ENCODE measurements around the gene TSPAN17.

Gene TSPAN17

DNA sequence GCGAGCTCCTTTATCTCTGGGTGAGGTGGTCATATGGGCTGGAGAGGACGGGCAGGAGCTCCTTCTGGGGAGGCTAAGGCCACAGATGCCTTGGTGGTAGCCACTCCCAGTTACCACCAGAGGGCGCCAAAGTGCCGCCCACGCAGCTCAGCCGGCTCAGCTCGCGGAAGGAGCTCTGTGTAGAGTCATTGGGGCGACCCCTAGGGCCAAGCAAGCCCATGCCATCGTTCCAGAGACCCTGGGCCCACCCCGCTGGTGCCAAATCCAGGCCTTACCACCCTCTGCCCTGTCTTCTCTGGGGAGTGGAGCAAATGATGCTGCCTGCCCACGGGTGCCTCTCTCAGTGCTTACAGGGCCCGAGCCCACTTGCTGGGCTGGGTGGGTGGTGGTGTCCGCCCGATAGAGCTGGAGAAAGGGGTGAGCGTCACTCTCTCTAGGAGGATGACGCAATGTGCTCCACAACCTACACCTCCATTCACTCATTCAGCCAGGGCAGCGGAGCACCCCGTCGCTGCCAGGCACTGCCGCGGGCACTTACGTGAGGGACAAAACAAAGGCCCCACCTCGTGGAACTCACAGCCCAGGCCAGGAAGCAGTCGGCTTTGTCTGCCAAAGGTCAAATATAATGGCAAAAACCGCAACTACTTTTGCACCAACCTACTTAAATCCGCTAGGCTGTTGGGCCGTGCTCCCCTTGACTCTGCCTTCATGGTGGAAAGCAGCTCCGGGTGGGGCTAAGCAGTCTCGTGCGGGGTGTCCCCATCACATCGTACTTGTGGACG lies 13.8 kb downstream of the TSPAN17 start:
- peak; percentile 85 for DNase-seq

DNA sequence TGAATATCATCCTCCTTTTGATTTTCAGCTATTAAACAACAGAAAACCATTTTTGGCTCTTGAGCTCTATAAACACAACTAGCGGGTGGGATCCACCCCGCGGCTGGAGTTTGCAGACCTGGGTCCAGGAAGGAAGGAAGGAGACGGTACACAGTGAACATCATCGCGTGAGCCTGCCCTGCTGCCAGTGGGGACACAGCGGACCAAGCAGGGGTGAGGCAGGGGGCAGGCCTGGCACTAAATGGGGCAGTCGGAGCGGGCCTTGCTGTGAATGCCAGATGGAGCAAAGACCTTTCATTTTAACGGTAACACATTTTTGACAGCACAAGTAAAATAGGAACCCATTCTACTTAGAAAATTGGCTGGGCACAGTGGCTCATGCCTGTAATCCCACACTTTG lies 14.4 kb downstream of the TSPAN17 start:
- DNase-seq, result no peak

DNA sequence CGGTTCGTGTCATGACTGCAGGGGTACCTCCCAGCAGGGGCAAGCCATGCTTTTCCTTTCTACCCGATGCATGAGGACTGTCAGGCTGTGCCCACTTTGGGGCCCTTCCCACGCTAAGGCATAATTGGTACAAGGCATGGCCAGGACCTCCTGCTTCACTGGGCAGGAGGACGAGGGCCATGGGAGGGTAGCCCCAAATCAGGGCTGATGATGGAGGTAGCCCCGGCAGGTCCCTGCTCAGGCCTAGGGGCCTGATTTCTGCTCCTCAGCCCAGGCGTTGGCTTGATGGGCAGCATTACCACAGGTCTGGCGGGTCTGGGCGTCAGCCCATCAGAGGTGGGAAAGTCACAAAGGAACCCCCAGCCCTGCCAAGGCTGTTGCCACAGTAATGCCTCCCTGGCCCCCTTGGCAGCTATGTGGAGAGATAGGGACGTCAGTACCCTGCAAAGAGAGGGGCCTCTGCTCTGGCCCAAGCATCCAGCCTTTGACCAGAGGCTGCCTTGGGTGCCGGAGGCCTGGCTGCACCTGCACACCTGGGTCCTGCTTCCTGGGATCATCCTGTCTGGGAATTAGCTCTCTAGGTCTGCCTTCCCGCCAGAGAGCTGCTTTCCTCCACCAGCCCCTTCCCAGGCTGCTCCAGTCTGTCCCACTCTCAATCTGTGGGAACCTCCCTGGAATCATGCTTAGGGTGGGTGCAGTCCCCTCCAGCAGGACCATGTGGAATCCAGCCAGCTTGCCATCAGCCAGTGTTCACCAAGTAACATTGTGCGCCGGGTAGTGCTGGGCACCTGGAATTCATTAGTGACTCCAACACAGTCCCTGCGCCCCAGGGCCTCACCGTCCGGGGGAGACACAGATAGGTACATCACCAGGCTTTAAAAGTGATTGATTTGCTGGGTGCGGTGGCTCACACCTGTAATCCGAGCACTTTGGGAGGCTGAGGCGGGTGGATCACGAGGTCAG lies 15.4 kb downstream of the TSPAN17 start:
- DNase-seq, result no peak

DNA sequence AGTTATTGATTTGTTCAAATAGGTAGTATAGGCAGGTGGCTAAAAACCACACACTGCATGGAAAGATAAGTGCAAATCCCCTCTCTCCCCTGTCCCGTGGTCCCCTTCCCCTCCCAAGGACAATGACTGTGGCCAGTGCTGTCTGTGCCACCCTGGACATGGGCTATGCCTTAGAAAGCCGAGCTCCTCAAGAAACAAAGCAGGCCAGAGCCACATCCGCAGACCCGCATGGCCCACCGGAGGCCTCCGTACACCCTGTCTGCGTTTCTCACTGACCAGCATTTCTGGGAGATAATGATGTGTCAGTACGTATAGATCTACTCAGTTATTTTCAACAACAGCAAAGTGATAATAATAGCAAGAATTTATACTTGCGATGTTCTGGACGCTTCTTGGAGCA lies 16.3 kb downstream of the TSPAN17 start:
- DNase-seq, result no peak

DNA sequence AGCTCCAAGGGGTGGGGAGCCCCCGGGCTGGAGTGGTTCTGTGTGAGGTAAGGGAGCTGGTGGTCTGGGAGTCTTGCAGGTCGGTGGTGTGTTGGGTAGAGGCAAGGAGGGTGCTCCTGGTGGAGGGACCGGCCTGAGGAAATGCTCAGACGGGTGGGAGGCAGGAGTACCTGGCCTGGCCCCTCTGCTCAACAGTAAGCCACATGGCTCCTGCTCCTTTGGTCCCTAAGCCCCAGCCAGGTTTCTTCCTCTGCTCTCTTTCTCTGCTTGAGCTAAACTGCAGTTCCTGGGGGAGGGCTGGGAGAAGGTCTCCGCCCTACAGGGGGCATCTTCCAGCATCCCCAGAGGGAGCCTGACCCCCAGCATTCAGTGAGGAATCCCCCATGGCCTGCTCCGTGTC lies 17.2 kb downstream of the TSPAN17 start:
- DNase-seq, result no peak

DNA sequence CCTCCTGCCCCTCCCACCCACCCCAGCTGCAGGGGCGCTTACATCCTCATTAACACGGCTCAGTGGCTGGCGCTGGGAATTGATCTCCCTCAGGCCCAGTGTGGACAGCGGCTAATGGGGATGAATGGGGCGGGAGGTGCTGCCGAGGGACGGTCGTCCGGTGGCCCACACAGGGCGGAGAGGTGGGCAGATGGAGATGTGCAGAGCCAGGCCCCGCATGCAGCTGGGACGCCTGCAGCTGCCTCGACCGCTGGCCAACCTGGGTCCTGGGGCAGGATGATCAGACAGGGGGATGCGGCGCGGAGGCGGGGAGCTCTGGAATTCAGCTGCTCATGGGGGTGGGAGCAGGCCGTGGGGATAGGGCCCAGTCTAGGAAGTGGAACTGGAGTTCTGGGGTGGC lies 17.6 kb downstream of the TSPAN17 start:
- DNase-seq, result no peak

DNA sequence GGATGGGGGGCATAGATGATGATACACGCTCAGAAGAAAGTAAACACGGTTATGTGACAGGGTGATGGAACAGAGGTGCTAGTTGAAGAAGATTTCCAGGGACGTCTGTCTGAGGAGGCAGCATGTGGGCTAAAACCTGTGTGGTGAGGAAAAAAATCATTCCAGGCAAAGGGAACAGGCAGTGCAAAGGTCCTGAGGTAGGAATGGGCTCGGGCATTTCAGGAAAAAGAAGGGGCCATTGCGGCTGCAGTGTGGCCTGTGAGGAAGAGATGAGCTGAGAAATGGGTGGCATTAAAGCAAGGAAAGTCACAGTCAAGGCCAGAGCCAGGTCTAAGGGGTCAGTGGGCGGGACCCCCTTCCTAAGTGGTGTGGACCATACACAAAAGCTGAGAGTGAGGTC lies 18.2 kb downstream of the TSPAN17 start:
- DNase-seq, result no peak

DNA sequence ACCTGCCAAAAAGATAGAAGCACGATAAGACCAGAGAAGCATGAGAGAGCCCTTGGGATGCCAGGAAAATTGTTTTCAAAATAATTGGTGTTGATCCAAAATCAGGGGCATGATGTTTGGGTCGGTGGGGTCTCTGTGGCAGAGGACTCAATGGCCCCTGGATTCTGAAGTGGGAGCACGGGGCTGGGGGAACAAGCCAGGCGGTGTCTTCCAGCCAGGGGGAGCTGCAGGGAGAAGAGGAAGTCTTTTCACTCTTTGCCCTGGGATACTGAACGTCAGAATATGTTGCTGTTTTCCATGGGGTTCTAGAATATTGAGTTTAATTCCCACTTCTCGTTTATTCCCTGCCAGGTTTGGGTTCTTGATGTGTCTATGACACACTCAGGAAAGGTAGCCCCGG lies 20.4 kb downstream of the TSPAN17 start:
- DNase-seq, result no peak

DNA sequence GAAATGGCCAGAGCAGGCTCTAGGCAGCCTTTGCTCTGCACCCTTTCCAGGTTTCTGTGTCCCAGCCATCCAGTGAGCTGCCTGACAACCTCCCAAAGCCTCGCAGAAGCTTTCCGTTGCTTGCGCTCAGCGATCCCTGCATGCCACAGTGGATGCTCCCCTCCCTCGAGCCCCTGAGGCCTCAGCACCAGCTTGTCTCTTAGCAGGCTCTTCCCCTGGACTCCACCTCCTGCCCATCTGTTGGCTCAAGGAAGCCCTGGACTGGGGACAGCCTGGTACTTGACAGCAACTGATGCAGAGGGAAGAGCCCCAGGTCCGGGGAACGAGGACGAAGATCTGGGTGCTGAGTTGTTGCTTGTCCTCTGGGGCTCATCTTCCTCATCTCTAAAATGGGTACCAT lies 23.2 kb downstream of the TSPAN17 start:
- DNase-seq, result no peak

DNA sequence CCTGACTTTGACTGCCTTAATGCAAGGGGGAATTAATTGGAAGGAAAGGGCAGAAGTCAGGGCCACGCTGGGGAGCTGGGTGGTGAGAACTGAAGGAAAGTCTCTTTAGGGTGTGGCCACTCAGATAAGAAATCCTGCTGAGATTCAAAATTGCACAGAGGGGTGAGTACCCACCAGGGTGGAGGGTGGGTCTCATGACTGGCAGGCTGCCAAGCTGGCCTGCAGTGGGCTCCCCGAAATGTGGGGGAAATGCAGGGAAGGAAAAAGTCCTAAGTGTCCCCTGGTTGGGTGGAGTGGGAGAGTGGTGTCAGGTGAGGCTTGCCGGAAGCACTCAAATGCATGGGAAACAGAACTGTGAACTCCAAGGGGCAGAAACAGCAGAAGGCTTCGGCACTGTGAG lies 24.1 kb downstream of the TSPAN17 start:
- no peak for DNase-seq

DNA sequence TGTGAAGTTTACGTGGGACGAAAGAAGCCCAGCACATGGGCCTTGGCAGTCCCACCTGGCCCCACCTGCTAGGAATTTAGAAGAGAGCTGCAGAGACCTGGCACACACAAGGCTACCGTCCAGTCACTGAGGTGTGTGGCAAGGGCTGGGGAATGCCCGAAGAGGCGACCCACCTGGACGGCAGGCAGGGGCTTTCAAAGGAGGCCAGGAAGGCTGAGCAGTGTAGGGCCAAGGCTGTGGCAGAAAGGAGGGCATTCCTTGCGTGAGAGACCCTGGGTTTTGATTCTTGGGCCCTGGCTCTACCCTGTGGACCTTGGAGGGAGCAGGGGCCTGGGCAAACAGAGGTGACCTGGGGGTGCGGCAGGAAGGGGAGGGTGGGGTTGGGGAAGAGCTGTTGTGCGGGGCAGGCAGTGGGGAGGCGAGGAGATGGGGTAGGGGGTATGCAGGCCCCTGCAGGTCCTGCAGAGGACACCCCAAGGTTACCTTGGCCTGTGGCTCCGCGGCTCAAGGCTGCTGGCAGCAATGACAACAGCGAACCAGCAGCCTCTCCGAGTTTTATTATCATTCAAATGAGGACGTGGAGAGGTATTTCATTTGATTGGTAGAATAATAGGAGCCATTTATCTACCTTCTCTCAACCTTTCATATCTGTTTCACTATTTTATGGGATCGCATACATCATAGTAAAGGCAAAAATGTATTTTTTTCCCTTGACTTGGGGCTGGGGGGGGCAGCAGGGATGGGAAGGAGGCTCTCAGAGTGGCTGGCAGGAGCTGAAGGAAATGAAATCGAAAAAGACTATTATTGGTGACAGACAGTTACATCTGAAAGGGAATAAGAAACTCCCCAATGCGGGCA lies 24.8 kb downstream of the TSPAN17 start:
- DNase-seq, result no peak

DNA sequence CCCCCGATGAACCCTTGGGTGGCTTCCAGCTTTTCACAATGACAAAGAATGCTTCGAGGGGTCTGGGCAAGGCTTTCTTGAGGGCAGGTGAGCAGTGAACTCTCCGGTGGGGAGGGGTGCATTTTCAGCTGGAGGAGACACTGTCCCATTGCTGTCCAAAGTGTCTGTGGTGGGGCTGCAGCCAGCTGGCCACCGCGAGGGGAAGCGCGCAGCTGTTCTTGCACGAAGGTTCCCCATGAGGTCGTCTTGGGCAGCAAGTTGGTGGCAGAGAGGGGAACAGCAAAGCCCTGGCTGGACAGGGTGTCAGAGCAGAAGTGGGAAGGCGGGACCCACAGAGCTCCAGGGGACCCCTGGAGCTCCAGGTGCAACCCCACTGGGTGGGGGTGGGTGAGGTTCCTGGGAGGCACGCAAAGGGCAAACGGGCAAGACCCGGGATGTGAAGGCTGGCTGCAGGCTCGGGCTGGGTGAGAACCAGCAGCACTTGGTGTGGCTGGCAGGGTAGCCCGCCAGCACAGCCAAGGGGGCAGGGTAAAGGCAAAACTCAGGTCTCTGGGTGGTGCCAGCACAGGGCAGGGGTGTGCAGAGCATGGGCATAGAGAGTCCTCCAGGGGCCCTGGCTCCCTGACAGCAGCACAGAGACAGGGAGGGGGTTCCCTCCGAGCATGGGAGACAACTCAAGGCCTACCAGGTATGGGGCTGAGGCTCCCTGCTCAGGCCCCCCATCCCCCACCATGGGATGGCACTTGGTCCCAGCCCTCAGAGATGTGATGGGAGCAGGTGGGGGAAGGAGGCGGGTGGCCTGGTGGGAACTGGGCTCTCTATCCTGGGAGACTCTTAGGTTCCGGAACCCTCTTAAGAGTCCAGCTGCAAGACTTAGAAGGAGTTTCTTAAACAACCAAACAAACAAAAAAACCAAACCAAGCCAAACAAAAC lies 26.6 kb downstream of the TSPAN17 start:
- DNase-seq, result no peak

DNA sequence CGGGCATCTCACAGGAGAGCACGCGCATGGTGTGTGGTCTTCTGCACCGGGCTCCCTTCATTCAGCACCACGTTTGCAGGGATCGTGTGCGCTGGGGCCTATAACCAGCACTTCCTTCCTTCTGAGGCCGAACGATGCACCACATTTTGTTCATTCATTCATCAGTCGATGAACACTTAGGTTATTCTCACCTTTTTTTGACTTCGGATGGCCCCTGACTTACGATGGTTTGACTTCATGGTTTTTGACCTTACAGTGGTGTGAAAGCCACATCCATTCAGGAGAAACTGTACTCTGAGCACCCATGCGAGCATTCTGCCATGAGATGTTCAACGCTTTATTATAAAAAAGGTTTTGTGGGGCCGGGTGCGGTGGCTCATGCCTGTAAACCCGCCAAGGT lies 27.5 kb downstream of the TSPAN17 start:
- no peak for DNase-seq

DNA sequence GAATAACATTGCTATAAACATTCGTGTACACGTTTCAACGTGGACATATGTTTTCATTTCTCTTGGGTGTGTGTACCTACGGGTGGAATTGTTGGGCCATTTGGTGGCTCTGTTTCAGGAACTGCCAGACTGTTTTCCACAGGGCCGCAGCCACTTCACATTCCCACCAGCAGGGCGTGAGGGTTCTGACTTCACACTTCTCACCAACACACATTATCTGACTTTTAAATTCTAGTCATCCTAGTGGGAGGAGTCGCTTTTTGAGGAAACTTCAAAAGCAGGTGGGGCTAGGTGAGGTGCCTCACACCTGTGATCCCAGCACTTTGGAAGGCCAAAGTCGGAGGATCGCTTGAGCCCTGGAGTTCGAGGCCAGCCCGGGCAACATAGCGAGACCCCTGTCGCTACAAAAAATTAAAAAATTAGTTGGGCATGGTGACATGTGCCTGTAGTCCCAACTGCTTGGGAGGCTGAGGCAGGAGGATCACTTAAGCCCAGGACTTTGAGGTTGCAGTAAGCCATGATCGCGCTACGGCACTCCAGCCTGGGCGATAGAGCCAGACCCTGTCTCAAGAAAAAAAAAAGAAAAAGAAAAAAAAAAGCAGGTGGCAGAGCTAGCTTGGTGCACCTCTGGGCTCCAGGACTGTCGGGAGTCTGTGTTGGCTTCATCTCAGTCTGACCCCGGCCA lies 28.5 kb downstream of the TSPAN17 start:
- DNase-seq, result no peak

DNA sequence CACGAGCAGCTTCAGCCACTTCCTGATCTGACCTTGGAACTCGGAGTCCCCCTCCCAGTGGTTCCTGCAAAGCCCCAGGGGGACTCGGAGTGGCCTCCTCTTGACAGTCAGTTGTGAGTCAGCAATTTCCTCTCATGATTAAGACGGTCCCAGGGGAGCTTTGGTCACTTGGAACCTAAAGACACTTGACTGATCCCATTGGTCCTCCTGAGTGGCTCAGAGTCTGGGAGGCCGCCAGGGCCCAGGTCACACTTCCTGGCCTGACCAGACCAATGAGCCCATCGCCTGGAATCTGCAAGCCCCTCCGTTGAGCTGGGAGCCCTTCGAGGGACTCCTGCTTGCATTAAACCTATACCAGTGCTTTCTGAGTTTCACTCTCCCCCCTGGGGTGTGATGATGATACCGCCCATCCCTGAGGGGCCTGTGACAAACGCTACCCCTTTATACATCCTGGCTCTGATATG lies 29.1 kb downstream of the TSPAN17 start:
- DNase-seq, result no peak

DNA sequence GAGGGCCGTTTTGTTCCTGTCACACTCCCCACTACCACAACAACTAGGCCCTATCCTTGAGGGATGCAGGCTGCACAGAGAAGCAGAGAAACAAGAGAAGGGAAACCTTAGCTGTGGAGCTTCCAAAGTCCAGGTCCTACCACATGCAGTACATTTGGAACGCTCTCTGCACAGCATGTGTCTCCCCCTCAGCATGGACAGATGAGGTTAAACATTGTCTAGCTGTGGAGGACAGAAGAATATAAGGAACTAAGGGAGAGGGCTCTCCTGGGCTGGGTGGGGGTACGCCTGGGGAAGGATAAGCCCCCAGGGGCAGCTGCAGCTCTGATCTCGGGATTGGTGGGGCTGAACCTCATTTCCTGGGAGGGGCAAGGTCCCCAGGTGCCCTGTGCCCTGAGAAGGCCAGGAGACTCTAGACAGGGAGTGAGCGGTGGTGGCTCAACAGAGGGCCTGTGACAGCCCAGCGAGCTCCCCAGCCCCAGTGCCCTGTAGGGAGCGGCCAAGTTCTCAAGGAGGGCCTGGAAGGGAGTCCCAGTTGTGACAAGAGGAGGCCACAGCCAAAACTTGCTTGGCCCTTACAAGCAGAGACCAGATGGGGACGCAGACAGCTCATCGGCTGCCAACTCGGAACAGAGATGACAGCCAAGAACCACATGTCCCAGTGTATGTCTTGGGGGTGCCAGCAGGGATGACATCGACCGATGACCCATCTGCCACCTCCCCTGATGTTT lies 30.1 kb downstream of the TSPAN17 start:
- DNase-seq, result no peak

DNA sequence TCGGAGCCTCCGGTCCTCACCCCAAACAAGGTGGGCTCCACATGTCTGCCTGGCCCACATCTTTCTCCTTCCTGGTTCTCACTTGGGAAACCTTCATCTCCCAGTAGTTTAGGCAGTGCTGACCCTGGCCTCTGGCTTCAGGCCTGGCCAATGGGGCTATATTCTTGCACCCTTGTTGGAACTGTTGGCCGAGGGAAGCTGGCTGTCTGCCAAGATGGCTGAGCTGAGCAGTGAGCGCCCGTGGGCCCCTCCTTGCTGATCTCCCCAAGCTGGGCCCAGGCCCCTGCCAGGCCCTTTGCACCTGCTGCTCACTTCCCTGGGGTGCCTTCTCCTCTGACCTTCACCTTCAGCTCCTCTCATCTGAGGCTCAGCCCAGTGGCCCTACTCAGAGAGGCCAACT lies 31.3 kb downstream of the TSPAN17 start:
- no peak for DNase-seq

DNA sequence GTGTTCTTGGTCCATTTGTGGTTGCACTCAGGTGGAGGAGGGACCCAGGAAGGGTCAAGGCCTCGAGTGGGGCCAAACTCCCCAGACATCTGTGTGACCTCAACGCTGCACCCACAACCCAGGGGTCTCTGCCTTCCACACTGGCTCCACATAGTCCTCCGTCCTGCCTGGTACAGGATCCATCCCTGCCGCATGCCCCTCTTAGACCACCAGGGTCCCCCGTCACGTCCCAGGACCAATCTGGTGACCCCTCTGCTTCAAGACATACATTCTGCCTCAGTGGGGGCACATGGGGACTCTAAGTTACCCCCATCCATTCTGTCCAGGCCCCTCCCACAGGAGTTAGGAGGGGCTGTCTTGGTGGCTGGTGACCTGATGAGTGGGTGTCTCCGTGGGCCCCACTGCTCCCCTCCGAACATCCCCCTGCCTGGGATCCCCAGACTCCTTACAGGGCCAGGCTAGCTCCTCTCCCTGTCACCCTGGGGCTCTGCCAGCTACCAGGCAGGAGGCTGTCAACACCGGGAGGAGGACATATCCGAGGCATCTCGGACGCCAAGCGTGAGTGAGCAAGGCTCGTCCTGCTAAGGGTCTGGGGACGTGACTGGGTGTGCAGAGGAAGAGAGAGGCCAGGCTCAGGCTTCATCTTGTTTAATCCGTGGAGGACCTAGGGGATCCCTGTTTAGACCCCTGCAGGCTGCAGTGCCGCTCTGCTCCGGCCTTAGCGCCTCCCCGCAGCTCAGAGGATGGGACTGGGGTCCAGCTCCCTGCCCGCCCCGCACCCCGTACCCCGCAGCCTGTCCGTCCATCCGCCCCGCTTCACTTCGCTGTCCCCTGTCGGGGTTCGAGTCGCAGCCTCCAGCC lies 32.3 kb downstream of the TSPAN17 start:
- DNase-seq, result no peak

DNA sequence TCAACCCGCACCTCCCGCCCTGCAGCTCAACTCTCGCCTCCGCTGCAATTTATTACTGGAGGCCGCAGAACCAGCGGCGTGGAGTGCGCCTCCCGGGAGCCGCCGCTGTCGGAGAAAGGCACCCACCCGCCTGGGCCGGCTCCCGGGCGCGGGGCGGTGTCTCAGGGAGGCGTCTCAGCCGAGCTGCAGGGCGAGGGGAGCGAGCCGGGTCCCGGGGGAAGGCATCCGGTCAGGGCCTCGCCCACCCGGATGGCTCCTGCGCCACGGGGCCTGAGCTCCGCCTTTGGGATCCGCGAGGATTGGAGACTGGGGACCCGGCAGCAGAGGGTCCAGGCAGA lies 32.9 kb downstream of the TSPAN17 start:
- no peak for DNase-seq
